HG03060 (cell line): Measurements from ENCODE around the gene RNF208.
"Not testable (repeated sequence)": the region's sequence is repeated elsewhere in the genome, so short reads cannot be mapped to it uniquely, and the experiment has no call there.

ENCODE experiments used
- ATAC-seq: cut with Tn5 transposase; IDR thresholded peaks from one replicate; pipeline ENCODE4 v1.9.1; 2021; ENCODE audit warnings: low read depth, moderate number of reproducible peaks; ENCODE audit not compliant: unreplicated experiment

The RNF208 gene

GRCh38 chr9:137222190-137223077, at the start of gene RNF208:
Gene RNF208 (minus strand): TSS chr9:137222240. CDS start chr9:137221212, 1,028 bp downstream.
- no peak for ATAC-seq

GRCh38 chr9:137271696-137272076, 49.6 kb upstream of the RNF208 start:
- no peak for ATAC-seq

- ATAC-seq: no peak
Measured at GRCh38 chr9:137270929-137271695, 49.1 kb upstream of the RNF208 start.

GRCh38 chr9:137269231-137269772, 47.3 kb upstream of the RNF208 start:
- ATAC-seq: no peak

- no peak for ATAC-seq
Measured at GRCh38 chr9:137268538-137269201, 46.6 kb upstream of the RNF208 start.

DNA sequence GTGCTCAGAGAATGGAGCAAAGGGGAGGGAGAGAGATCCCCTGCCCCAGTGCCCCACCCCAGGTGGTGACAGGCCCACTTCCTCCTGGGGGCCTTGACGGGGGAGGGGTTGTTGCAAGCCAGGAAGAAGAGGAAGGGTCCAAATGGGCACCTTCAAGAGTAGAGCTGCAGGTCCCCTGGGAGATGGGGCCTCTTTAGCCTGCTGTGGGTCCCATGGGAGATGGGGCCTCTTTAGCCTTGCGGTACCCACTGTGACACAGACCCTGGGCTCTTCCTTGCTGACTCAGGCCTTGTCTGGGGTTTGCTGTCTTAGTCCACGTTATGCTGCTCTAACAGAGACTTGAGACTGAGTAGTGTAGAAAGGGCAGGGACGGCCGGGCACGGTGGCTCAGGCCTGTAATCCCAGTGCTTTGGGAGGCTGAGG, 45.9 kb upstream of the RNF208 start:
- no peak for ATAC-seq

DNA sequence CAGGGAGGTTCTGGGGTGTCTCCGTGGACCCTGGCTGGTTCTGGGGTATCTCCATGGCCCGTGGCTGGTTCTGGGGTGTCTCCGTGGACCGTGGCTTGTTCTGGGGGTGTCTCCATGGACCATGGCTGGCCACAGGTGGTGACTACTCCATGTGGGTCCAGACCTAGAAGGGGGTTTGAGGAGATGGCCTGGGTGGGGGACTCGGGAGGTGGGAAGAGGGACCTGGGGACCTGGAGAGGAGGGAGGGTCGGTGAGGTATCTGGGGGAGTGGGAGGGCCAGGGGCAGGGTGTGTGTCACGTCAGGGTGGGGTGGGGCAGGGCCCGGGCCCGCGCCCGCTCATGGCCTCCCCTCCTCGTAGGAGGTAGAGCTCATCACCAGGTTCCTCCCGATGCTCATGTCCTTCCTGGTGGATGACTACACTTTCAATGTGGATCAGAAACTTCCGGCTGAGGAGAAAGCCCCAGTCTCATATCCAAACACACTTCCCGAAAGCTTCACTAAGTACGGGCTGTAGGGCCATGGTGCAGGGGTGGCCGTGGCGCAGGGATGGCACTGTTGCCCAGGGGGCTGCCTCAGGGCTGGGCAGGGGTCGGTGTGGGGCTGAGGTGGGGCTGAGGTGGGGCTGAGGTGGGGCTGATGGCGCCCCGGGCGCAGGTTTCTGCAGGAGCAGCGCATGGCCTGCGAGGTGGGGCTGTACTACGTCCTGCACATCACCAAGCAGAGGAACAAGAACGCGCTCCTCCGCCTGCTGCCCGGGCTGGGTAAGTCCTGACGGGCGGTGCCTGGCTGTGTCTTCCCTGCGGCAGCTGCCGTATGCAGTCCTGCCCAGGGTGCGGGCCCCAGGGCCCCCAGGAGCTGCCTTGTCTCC, 44.8 kb upstream of the RNF208 start:
- no peak for ATAC-seq

- no peak for ATAC-seq
Measured at GRCh38 chr9:137266162-137266527, 44.1 kb upstream of the RNF208 start.

DNA sequence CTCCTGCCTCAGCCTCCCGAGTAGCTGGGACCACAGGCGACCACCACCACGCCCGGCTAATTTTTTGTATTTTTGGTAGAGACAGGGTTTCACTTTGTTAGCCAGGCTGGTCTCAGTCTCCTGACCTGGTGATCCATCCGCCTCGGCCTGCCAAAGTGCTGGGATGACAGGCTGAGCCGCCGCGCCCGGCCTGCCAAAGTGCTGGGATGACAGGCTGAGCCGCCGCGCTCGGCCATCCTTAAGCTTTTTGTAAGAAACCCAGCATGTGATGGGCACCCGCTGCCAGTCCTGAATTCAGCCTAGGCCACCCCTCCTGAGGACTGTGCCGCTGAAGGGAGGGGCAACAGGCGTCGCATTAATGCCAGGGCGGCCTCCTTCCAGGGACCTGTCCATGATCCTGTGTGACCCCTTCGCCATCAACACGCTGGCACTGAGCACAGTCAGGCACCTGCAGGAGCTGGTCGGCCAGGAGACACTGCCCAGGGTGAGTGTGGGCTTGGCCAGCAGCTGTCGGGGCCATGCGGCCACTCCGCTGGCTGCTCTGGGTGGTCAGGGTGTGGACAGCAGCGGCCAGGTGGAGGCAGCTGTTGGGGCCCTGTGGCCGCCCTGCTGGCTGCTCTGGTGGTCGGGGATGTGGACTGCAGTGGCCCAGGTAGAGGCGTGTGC, 43.6 kb upstream of the RNF208 start:
- ATAC-seq: no peak

- ATAC-seq: no peak
Measured at GRCh38 chr9:137264067-137264466, 42.0 kb upstream of the RNF208 start.

GRCh38 chr9:137263506-137263905, 41.5 kb upstream of the RNF208 start:
- no peak for ATAC-seq

DNA sequence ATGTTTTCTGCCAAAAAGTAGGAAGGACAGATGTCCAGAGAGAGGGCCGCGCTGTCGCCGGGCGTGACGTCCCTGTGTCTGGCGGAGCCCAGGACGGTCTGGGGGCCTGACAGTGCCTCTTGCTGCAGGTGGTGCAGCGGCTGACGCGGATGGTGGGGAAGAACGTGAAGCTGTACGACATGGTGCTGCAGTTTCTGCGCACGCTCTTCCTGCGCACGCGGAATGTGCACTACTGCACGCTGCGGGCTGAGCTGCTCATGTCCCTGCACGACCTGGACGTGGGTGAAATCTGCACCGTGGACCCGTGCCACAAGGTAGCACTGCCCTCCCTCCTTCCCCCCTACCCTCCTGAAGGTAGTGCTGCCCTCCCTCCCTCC, 40.9 kb upstream of the RNF208 start:
- ATAC-seq: no peak

GRCh38 chr9:137262173-137262908, 40.3 kb upstream of the RNF208 start:
- not testable (repeated sequence) for ATAC-seq

- no peak for ATAC-seq
Measured at GRCh38 chr9:137256856-137257255, 34.8 kb upstream of the RNF208 start.

DNA sequence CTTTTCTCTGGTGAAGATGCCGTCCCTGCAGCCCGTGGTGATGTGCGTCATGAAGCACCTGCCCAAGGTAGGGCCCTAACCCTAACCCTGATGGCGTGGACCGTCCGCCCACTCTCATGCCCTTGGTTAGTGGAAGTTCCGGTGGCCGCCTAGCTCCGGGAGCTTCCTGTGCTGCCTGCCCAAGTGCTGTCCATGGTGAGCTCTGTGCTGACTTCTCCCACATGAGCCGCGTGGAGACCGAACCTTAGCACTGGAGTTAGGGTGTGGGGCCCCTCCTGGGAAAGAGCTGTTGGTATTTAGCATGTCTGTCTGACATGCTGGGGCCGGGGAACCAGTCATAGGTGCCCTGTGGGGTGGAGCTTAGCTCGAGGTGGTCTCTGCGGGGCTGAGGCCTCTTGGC, 34.3 kb upstream of the RNF208 start:
- no peak for ATAC-seq

- ATAC-seq: peak; percentile 20
Measured at GRCh38 chr9:137255448-137256114, 33.5 kb upstream of the RNF208 start.

- ATAC-seq: peak; percentile 29
Measured at GRCh38 chr9:137254624-137255447, 32.8 kb upstream of the RNF208 start, which contains the start of gene NELFB. Gene NELFB (plus strand): TSS chr9:137255327.
